HG03354 (cell line): Measurements from ENCODE around the gene LAMC3.

Source experiments
- ATAC-seq: cut with Tn5 transposase; IDR thresholded peaks from one replicate; pipeline ENCODE4 v1.9.1; 2021; ENCODE audit warnings: mild to moderate bottlenecking; ENCODE audit not compliant: unreplicated experiment, poor library complexity, severe bottlenecking

The LAMC3 gene

DNA sequence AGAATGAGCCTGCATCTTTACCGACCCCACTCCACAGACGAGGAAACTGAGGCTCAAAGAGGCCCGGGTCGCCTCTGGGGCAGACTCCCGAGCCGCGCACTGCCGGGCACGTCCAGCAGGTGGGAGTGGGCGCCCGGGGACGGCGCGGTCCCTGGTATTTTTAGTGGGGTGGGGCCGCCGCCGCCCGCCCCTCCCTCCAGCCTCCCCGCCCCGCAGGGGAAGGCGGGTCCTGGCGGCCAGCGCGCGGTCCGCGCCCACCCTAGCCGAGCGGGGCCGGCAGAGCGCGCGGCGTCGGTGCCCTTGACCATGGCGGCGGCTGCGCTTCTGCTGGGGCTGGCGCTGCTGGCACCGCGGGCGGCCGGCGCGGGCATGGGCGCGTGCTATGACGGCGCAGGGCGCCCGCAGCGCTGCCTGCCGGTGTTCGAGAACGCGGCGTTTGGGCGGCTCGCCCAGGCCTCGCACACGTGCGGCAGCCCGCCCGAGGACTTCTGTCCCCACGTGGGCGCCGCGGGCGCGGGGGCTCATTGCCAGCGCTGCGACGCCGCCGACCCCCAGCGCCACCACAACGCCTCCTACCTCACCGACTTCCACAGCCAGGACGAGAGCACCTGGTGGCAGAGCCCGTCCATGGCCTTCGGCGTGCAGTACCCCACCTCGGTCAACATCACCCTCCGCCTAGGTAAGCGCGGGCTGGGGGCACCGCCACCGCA, at the start of gene LAMC3:
TSS of gene LAMC3 (plus strand) at position 266 of the 710 bp plus-strand sequence. CDS start at position 307, 41 bp downstream.
- no peak for ATAC-seq

DNA sequence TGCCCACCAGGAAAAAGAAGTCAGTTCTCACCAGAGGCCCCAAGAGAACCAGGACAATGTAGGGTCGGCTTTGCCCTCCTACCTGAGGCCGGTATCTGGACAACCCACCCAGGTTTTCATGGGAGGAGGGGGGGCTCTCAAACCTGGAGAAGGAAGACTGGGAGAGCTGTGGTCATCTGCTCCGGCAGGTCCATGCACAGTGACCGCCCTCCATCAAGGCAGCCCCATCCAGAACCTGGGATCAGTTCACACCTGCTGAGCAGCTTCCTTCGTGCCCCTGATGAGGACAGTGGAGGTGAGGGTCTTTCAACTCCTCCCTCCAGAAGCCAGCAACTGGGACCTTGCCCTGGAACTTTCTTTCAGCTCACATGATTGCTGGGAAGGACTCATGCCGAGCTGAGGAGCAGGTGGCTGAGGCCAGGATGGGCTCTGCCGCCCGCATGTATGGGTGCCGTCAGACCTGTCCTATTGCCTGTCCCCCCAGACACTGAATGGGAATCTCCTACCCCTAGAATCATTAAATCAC, 49.1 kb upstream of the LAMC3 start:
- ATAC-seq: no peak

DNA sequence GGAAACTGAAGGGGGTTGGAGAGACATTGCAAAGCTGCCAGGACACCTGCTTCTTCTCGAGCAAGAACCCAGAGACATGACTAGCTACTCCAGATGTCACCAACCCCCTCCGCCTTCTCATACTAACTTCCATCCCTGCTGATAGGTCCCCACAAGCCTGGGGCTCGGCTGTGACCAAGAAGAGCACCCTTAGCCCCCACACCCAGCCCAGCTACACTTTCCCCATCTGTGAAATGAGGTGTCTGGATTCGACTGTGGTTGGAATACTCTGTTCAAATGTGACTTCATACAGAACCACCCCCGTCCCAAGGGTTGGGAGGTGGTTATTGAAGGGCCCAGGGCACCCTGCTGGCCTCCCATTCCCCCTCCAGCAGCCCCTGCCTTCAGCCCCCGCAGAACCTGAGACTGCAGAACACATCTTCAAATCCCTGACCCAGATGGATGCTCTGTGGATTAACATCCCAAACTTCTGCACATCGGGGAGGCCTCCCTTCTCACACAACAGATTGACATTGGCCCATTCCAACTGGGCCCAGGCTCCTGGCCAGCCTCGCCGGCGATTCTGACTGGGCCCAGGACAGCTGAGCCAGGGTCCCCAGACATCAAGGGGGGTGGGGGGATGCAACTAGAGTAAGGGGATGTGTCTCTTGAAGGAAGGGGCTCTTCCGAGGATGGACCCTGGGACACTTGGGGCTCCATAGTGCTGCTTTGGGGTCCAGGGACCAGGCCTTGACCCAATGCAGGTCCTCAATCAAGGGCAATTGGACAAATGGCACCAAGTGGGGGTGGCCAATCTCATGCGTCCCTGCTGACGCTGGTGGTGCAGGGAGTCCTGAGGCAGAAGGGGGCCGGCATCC, 48.2 kb upstream of the LAMC3 start:
- no peak for ATAC-seq

DNA sequence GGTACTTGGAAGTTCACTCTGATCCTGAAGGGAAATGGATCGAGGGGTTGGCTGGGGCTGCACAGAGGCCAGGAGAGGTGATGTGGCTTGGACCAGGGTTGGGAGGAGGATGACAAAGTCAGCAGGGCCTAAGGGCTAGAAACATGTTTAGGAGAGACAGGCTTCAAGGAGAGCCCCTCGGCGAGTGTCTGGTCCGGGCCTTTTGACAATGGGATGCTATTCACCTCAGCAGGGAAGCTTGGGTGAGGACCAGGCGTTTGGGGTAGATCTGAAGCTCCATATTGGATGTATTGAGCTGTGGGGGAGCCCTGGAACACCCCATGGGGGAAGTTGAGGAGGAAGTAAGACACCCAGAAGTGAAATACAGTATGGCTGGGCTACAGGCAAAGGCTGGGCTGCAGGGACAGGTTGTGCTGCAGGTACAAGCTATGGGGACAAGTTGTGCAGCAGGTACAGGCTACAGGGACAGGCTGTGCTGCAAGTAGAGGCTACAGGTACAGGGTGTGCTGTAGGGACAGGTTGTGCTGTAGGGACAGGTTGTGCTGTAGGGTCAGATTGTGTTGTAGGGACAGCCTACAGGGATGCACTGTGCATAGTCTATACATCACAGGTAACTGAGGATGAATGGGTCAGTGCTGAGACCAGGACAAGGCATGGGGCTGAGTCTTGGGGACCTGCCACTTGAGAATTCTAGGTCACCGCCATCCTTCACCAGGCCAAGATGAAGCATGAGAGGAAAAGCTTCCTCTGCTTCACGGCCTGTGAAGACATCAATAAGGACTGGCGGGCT, 47.3 kb upstream of the LAMC3 start:
- ATAC-seq: no peak

DNA sequence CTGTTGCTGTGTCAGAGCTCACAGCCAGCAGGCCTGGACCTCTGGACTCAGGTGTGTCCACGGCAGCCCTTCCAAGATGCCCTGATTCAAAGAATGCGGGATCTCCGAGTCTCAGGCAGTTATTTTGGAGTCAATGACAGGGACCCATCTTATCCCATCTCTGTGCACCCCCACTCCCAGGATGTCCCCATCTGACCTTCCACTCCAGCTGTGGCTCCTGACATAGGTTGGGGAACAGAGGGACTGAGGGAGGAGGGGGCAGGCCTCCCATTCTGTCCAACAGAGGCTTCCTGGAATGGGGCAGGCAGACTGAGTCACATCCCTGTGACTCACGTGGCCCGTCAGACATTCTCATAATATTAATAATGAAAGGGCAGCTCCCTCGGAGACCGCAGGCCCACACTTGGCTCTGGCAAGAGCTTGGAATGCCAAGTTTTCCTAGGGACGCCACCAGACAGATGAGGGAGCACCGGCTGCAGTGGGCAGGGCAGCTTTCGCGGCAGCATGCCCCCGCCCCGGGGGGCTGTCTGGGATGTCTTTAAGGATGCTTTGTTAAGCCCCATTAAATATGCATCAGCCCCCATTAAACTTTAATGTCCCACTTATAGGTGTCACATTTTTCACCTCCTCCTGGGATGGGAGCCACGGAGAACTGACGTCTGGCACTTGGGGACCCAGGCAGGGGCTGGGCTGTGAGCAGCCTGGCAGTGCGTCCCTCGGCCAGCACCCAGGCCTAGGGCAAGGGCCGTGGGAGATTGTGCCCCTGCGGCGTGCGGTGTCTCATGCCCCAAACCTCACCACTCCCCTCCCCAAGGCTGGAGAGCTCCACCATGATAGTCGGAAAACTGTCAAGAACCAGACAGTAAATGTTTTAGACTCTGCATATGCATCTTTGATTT, 46.3 kb upstream of the LAMC3 start:
- no peak for ATAC-seq

DNA sequence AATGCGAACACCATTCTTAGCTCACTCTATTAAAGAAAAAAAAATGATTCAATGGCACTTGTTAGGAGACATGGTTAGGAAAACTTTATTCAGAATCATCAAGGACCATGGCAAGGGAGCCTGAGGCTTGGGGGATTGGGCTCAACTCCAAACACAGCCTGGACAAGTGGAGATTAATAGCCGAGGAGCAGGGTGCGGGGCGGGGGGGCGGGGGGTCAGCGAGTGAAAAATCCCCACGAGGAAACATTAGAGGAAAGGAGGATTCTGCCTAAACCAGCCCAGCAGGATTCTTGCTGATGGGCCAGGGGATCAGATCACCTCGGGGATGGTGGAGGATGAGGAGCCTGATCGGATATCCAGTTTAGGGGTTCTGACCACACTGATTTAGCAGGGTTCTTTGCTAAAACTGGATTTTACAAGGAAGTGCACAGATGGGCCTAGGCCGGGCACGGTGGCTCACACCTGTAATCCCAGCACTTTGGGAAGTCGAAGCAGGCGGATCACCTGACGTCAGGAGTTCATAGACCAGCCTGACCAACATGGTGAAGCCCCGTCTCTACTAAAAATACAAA, 45.6 kb upstream of the LAMC3 start:
- ATAC-seq: no peak

DNA sequence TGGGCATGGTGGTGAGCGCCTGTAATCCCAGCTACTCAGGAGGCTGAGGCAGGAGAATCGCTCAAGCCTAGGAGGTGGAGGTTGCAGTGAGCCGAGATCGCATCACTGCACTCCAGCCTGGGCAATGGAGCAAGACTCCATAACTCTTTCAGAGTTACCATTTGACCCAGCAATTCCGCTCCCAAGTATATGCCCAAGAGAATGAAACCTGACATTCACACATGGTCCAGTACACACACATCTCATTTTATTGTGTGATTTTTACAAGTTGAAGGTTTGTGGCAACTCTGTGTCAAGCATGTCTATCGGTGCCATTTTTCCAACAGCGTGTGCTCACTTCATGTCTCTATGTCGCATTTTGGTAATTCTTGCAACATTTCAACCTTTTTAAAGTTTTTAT, 45.1 kb upstream of the LAMC3 start:
- no peak for ATAC-seq

DNA sequence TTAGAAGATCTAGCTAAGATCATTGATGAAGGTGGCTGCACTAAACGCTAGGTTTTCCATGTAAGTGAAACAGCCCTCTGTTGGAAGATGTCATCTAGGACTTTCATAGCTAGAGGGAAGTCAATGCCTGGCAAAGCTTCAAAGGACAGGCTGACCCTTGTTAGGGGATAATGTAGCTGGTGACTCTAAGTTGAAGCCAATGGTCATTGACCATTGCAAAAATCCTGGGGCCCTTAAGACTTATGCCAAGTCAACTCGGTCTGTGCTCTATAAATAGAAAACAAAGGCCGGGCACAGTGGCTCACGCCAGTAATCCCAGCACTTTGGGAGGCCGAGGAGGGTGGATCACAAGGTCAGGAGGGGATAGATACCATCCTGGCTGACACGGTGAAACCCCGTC, 43.3 kb upstream of the LAMC3 start:
- ATAC-seq: no peak

DNA sequence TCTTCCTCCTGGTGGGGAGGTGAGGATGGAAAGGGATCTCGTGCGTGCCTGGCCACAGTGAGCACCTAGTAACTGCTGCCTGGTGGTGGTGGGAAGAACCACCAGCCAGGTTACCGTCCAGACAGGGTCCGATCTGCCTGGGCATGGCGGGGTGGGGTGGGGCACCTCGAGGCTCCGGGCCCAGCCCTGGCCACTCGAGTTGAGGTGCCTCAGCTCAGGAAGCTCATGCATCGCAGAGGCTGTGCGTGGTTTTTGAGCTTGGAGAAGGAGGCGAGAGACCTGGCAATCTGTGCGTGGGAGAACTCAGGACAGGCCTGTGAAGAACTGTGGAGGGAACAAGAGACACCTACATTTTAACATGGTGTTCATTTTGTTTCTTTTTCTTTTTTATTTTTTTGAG, 38.9 kb upstream of the LAMC3 start:
- ATAC-seq: no peak

DNA sequence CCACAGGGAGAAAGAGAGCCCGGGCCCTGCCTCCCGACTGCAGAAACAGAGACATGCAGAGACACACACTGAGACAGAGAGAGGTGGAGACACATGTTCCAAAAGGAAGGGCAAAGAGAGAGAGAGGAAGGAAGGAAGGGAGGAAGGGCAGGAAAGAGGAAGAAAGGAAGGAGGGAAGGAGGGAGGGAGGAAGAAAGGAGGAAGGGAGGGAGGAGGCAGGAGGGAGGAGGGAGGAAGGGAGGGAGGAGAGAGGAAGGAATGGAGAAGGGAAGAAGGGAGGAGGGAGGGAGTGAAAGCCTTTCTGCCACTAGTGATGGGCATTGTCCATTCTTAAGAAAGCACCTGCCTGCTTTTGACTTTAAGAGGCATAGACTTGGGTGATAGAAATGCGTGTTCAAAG, 38.1 kb upstream of the LAMC3 start:
- ATAC-seq: no peak

DNA sequence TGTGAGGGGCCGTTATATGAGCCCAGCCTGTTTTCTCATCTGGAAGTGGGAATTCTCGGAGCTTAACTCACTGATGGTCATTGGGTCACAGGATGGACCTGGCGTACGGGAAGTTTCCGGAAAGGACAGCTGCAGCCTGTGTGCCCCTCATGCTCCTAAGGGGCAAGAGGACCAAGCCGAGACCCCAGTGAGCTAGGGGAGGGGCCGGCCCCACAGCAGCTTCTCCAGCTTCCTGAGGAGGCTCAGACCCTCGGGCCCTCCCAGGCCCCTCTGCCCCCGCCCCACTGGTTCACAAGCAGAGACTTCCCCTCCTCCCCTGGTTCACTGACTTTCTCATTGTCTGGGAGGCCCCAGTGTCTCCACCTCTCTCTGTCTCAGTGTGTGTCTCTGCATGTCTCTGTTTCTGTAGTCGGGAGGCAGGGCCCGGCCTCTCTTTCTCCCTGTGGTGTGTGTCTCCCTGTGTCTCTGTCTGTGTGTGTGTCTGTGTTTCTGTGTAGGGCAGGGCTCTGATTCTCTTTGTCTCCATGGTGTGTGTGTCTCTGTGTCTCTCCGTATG, 37.6 kb upstream of the LAMC3 start:
- no peak for ATAC-seq

DNA sequence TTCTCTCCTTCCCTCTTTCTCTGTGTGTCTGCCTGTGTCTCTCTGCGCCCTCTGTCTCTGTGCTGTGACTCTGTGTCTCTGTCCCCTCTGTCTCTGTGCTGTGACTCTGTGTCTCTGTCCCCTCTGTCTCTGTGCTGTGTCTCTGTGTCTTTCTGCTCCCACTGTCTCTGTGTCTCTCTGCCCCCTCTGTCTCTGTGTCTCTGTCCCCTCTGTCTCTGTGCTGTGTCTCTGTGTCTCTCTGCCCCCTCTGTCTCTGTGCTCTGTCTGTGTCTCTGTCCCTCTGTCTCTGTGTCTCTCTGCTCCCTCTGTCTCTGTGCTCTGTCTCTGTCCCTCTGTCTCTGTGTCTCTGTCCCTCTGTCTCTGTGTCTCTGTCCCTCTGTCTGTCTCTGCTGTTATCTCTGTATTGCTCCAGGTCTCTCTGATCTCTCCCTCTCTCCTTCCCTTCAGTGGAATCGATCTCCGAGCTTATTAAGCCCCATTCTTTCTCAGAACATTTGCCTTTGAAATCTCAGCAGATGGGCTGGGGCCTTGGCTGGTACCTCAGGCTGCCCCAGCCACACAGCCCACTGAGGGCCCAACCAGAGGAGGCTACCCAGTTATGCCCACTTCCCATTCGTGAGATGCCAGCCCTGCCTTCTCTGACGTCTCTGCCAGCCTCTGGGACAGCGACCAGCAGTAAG, 36.6 kb upstream of the LAMC3 start:
- no peak for ATAC-seq

DNA sequence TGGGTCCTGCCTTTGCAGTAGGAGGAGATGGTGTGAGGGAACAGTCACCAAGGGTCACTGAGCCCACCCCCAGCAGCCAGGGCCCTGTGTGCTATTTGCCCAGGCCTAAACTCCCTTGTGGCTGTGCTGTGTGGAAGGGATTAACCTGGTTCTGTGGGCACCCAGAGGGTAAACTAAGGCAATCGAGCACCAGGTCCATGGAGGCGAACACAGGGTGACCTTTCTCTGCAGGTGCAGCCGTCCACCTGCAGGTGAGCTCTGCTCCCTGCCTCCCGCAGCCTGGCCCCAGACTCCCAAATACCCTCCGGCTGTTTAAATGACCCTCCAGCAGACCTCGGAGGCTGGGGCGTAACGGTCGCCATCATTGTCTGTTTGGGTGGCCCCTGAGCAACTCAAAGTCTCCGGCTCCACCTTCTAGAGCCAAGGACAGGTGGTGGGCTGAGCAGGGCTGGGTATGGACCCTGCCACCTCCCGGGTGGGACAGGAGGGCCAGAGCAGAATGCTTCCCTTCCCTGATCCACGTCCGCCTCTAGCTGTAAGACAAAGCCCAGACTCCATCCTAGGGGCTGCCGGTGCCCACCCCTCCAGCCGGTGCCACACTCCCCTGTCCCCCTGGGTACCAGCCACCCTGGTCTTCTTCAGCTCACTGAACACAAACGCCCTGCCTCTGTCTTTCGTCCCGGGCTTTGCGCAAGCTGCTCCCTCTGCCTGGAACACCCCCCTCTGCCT, 35.9 kb upstream of the LAMC3 start:
- ATAC-seq: no peak

DNA sequence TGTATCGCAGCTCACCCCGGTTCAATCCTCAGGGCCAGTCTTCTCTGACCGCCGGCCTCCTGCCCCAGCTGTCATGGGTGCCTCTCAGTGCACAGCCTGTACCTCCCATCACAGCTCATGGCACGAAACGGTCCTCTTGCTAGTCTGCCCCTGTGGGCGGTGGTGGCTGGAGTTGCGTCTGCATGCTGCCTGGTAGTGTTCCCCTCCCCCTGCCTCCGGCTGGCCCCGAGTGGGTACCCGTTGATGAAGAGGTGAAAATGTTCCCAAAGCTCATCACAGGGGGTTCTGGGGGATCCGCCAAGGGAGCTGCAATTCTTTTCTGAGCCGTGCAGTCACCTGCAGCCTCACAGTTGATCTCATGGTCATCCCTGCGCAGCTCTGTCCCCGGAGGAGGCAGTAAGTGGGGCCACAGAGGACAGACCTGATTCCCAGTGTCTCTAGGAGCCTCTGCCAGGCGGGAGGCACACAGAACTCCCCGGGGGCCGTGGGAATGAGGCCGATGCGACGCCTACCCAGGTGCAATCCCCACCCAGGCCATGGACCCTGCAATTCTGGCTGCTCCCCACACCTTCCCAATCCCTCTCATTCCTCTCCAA, 35.2 kb upstream of the LAMC3 start:
- no peak for ATAC-seq

DNA sequence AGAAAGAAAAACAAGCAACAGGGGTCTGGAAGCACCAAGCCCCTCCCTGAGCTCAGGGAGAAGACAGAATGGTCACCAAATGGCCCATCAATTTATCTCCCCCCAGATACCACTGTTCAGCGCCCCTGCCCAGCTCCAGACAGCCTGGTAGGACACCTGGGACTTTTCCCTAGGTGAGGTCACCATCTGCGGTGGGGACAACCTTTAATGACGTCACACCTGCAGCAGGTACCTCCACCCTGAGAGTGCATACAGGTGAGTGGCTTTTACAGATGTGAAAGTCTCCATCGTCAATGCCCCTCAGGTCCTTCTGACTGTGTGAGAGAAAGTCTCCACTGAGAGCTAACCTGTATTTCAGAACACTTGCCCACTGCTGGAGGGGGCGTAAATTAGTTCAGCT, 34.3 kb upstream of the LAMC3 start:
- no peak for ATAC-seq

DNA sequence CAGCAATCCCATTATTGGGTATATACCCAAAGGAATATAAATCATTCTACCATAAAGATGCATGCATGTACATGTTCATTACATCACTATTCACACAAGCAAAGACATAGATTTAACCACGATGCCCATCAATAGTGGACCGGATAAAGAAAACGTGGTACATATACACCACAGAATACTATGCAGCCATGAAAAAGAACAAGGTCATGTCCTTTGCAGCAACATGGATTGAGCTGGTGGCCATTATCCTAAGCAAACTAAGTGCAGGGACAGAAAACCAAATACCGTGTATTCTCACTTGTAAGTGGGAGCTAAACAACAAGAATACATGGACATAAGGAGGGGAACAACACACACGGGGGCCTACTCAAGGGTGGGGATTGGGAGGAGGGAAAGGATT, 33.8 kb upstream of the LAMC3 start:
- ATAC-seq: no peak
